CD14-positive monocyte (primary cell): ENCODE measurements around the gene GALR2. TPM values are rescaled to one million over a fixed set of nuclear protein-coding genes. Genes with fewer than 3 reads are reported as not detected.
"Not testable (repeated sequence)": the region's sequence is repeated elsewhere in the genome, so short reads cannot be mapped to it uniquely, and the experiment has no call there.

Source experiments
- DNase-seq, 3 donors: peaks; one replicate each; pipeline ENCODE4 v3.0.0-alpha.2; 2011 to 2022
- H2AFZ ChIP-seq: 2 replicates; pipeline ENCODE4 v1.6.0; 2012; ENCODE audit warnings: mild to moderate bottlenecking, low read depth, low read length, inconsistent platforms; ENCODE audit not compliant: insufficient read depth, poor library complexity, severe bottlenecking
- H3K27ac ChIP-seq, 2 donors: 1 replicate in 1 of 2; 2 replicates in 1 of 2; pipeline ENCODE4 v1.5.1; 2012 to 2013; ENCODE audit warnings: low read length in 2 of 2, control low read depth in 1 of 2, inconsistent platforms in 1 of 2, low read depth in 1 of 2, mild to moderate bottlenecking in 1 of 2
- H3K27me3 ChIP-seq, 2 donors: one replicate each; pipeline versions ENCODE4 v1.6.0 to v1.6.1; 2011 to 2013; ENCODE audit warnings: low read length in 2 of 2; ENCODE audit not compliant: control insufficient read depth in 2 of 2, insufficient read depth in 2 of 2
- H3K36me3 ChIP-seq, 2 donors: replicated peaks in 1 of 2; 1 replicate in 1 of 2; 2 replicates in 1 of 2; pipeline versions ENCODE4 v1.5.1 to v1.6.1; 2012 to 2013; ENCODE audit warnings: low read length in 2 of 2, control low read depth in 1 of 2, inconsistent platforms in 1 of 2, mild to moderate bottlenecking in 1 of 2; ENCODE audit not compliant: insufficient read depth in 2 of 2, control insufficient read depth in 1 of 2
- H3K4me1 ChIP-seq, 2 donors: 1 replicate in 1 of 2; 2 replicates in 1 of 2; pipeline versions ENCODE4 v1.5.1 to v1.6.1; 2012 to 2013; ENCODE audit warnings: low read length in 2 of 2, control low read depth in 1 of 2, inconsistent platforms in 1 of 2, mild to moderate bottlenecking in 1 of 2, moderate library complexity in 1 of 2; ENCODE audit not compliant: insufficient read depth in 2 of 2, control insufficient read depth in 1 of 2
- H3K4me2 ChIP-seq: replicated peaks from 2 replicates; pipeline ENCODE3; 2012; ENCODE audit warnings: low read length, moderate library complexity, mild to moderate bottlenecking; ENCODE audit not compliant: poor library complexity, severe bottlenecking; ENCODE audit errors: extremely low read depth
- H3K4me3 ChIP-seq, 3 experiments: fragments of 200-600 bp in 1 of 3; sonication (generic) in 1 of 3; replicated peaks in 1 of 3; 1 replicate in 2 of 3; 2 replicates in 1 of 3; pipeline ENCODE4 v1.5.1; 2011 to 2013; ENCODE audit warnings: low read length in 3 of 3, mild to moderate bottlenecking in 3 of 3, control low read depth in 2 of 3, low read depth in 2 of 3, inconsistent platforms in 1 of 3, moderate library complexity in 1 of 3
- H3K79me2 ChIP-seq: 2 replicates; pipeline ENCODE4 v1.6.0; 2012; ENCODE audit warnings: mild to moderate bottlenecking, control low read depth, inconsistent platforms, low read length, moderate library complexity; ENCODE audit not compliant: insufficient read depth
- H3K9ac ChIP-seq: 2 replicates; pipeline ENCODE4 v1.6.0; 2017; ENCODE audit warnings: low read length, mild to moderate bottlenecking; ENCODE audit not compliant: insufficient read depth, poor library complexity, severe bottlenecking
- H3K9me3 ChIP-seq, 2 donors: replicated peaks in 1 of 2; 1 replicate in 1 of 2; 2 replicates in 1 of 2; pipeline versions ENCODE4 v1.5.1 to v1.6.1; 2012 to 2013; ENCODE audit warnings: low read length in 2 of 2, control low read depth in 1 of 2; ENCODE audit not compliant: control insufficient read depth in 1 of 2, insufficient read depth in 1 of 2
- H4K20me1 ChIP-seq: 2 replicates; pipeline ENCODE4 v1.6.0; 2012; ENCODE audit warnings: mild to moderate bottlenecking, low read length, control low read depth, moderate library complexity; ENCODE audit not compliant: insufficient read depth
- H3K27ac Mint-ChIP-seq, 7 donors: one replicate each; pipeline ENCODE4 v1.8.0; 2020; ENCODE audit warnings: mild to moderate bottlenecking in 7 of 7, mixed read lengths in 7 of 7, moderate library complexity in 6 of 7, inconsistent platforms in 2 of 7
- H3K27me3 Mint-ChIP-seq, 3 donors: one replicate each; pipeline ENCODE4 v1.8.0; 2021 to 2022; ENCODE audit warnings: low read depth in 3 of 3, mild to moderate bottlenecking in 3 of 3, mixed read lengths in 3 of 3, moderate library complexity in 3 of 3, inconsistent platforms in 1 of 3
- H3K36me3 Mint-ChIP-seq, 2 donors: one replicate each; pipeline ENCODE4 v1.8.0; 2020; ENCODE audit warnings: mixed read lengths in 2 of 2, inconsistent platforms in 1 of 2, mild to moderate bottlenecking in 1 of 2
- H3K4me1 Mint-ChIP-seq: one replicate; pipeline ENCODE4 v1.8.0; 2020; ENCODE audit warnings: mild to moderate bottlenecking, mixed read lengths
- H3K4me3 Mint-ChIP-seq, 2 donors: one replicate each; pipeline ENCODE4 v1.8.0; 2020; ENCODE audit warnings: mild to moderate bottlenecking in 2 of 2, mixed read lengths in 2 of 2, moderate library complexity in 1 of 2
- H3K9me3 Mint-ChIP-seq, 7 donors: one replicate each; pipeline ENCODE4 v1.8.0; 2020 to 2022; ENCODE audit warnings: mixed read lengths in 7 of 7, mild to moderate bottlenecking in 6 of 7, moderate library complexity in 6 of 7, inconsistent platforms in 2 of 7
- WGBS: methylation state at CpG from one replicate; pipeline ENCODE4 v1.1.5; 2013; ENCODE audit warnings: missing lambda C conversion rate; ENCODE audit not compliant: insufficient coverage; 5-methylcytosine and 5-hydroxymethylcytosine counted together
- intact Hi-C, 2 donors: fragments of 100-400 bp; cut with micrococcal nuclease; formaldehyde crosslinking; loops; one replicate each; pipeline versions ENCODE4 v1.15.0 to v1.15.1; 2023
- polyA plus RNA-seq, 3 donors: library from polyadenylated mRNA; depleted of rRNA in 1 of 3; unstranded in 2 of 3; stranded (reverse) in 1 of 3; fragments of 300-500 nt in 2 of 3; fragments of >200 nt in 1 of 3; fragmentation: Illumina TruSeq in 2 of 3; gene quantifications; 1 replicate in 2 of 3; 2 replicates in 1 of 3; pipeline ENCODE4 v1.2.3, GENCODE V29; 2012 to 2021
- TF ChIP-seq, protein P1 (sequence below): fragments of 200-600 bp; IDR thresholded peaks from one replicate; pipeline ENCODE4 v1.8.0; 2022; ENCODE audit warnings: antibody characterized with exemption, mild to moderate bottlenecking

Gene GALR2
- polyA plus RNA-seq, 3 donors: 0.22 to 4.8 (median 1.1) TPM

- H3K27me3 Mint-ChIP-seq, H3K27ac ChIP-seq, H2AFZ ChIP-seq, H3K9ac ChIP-seq, H3K27ac Mint-ChIP-seq, DNase-seq, H3K9me3 ChIP-seq, intact Hi-C loops, H3K79me2 ChIP-seq, H3K4me2 ChIP-seq, H3K4me3 ChIP-seq, H3K4me3 Mint-ChIP-seq, H3K27me3 ChIP-seq, H3K9me3 Mint-ChIP-seq: not testable (repeated sequence)
- peaks cover 17 to 18% of the 10 kb centered on the region in 2 donors for H3K4me1 ChIP-seq
- peaks cover 85 to 99% of the 10 kb centered on the region in 2 donors for H3K36me3 ChIP-seq
- Mint-ChIP-seq H3K36me3 (peaks cover 77 to 98% of the 10 kb centered on the region in 2 donors), H3K4me1 (peaks cover 16% of the 10 kb centered on the region)
- 94% methylated on average over 7 of the region's 11 CpGs for WGBS
- H4K20me1 ChIP-seq: peaks cover 15% of the 10 kb centered on the region
These were observed 30.0 kb upstream of the GALR2 start for GRCh38 chr17:76044475-76045007.

DNA sequence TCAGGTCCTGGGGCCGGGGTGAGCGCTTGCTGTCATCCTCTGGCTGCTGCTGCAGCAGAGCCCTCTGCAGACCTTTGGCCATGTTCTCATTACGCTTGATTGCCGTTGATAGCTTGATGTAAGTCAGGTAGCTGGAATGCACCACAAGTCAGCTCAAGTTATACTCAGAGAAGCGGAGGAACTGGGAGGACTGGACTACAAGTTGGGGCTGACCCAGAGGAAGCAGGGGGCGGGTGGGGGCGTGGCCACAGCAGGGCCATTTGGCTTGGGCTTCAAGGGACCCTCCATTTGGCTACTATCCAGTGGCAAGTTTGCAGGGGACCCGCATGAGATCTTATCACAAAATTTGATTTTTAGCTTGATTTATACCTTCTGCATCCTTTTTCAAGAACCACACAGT lies 28.5 kb upstream of the GALR2 start:
- Histone ChIP-seq H3K27ac (no peak overlapping the region), H4K20me1 (peaks cover 30% of the 10 kb centered on the region), H2AFZ (no peak overlapping the region), H3K9me3 (no peaks in the 10 kb centered on the region), H3K4me2 (no peak overlapping the region), H3K9ac (no peak overlapping the region), H3K36me3 (peaks cover 81 to 99% of the 10 kb centered on the region in 2 donors), H3K4me3 (no peak overlapping the region), H3K4me1 (peaks cover 27 to 28% of the 10 kb centered on the region in 2 donors), H3K79me2 (peaks cover 1% of the 10 kb centered on the region), H3K27me3 (no peaks in the 10 kb centered on the region)
- Mint-ChIP-seq H3K4me1 (peaks cover 28% of the 10 kb centered on the region), H3K27ac (peak overlapping the region in 1 of 7 donors; percentile 30), H3K27me3 (no peaks in the 10 kb centered on the region), H3K36me3 (peaks cover 77 to 97% of the 10 kb centered on the region in 2 donors), H3K4me3 (no peak overlapping the region), H3K9me3 (peaks cover 0 to 4% (median 0%) of the 10 kb centered on the region in 7 donors)
- intact Hi-C loops: no loop called here
- no peak for DNase-seq
- TF ChIP-seq, protein P1, sequence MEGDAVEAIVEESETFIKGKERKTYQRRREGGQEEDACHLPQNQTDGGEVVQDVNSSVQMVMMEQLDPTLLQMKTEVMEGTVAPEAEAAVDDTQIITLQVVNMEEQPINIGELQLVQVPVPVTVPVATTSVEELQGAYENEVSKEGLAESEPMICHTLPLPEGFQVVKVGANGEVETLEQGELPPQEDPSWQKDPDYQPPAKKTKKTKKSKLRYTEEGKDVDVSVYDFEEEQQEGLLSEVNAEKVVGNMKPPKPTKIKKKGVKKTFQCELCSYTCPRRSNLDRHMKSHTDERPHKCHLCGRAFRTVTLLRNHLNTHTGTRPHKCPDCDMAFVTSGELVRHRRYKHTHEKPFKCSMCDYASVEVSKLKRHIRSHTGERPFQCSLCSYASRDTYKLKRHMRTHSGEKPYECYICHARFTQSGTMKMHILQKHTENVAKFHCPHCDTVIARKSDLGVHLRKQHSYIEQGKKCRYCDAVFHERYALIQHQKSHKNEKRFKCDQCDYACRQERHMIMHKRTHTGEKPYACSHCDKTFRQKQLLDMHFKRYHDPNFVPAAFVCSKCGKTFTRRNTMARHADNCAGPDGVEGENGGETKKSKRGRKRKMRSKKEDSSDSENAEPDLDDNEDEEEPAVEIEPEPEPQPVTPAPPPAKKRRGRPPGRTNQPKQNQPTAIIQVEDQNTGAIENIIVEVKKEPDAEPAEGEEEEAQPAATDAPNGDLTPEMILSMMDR: no peak
- 97% methylated on average over 8 of the region's 8 CpGs for WGBS
